GM19023 (cell line): ENCODE measurements around the gene RNASE9.
"Not testable (repeated sequence)": the region's sequence is repeated elsewhere in the genome, so short reads cannot be mapped to it uniquely, and the experiment has no call there.

ENCODE experiments used
- ATAC-seq: cut with Tn5 transposase; IDR thresholded peaks from one replicate; pipeline ENCODE4 v1.9.1; 2021; ENCODE audit warnings: mild to moderate bottlenecking, moderate library complexity; ENCODE audit not compliant: unreplicated experiment

Gene RNASE9

GRCh38 chr14:20560961-20561360 lies at the start of gene RNASE9:
Gene RNASE9 (minus strand): TSS chr14:20561047.
- ATAC-seq: no peak

GRCh38 chr14:20610002-20610765 lies 49.3 kb upstream of the RNASE9 start:
- peak; percentile 11 for ATAC-seq

- no peak for ATAC-seq
Observed at GRCh38 chr14:20609215-20610001, 48.6 kb upstream of the RNASE9 start.

GRCh38 chr14:20608383-20609110 lies 47.7 kb upstream of the RNASE9 start:
- no peak for ATAC-seq

- ATAC-seq: no peak
Observed at GRCh38 chr14:20607617-20608016, 46.8 kb upstream of the RNASE9 start.

- ATAC-seq: no peak
Observed at GRCh38 chr14:20606902-20607242, 46.0 kb upstream of the RNASE9 start.

GRCh38 chr14:20606190-20606901 lies 45.5 kb upstream of the RNASE9 start:
- no peak for ATAC-seq

GRCh38 chr14:20603813-20604690 lies 43.2 kb upstream of the RNASE9 start:
- ATAC-seq: no peak

- no peak for ATAC-seq
Observed at GRCh38 chr14:20602583-20602982, 41.7 kb upstream of the RNASE9 start.

- no peak for ATAC-seq
Observed at GRCh38 chr14:20601522-20601921, 40.7 kb upstream of the RNASE9 start.

- no peak for ATAC-seq
Observed at GRCh38 chr14:20597108-20597507, 36.3 kb upstream of the RNASE9 start.

GRCh38 chr14:20595726-20596125 lies 34.9 kb upstream of the RNASE9 start:
- not testable (repeated sequence) for ATAC-seq

GRCh38 chr14:20592574-20592973 lies 31.7 kb upstream of the RNASE9 start:
- no peak for ATAC-seq

- no peak for ATAC-seq
Observed at GRCh38 chr14:20591235-20591634, 30.4 kb upstream of the RNASE9 start, which contains the start of gene RNASE12. Gene RNASE12 (minus strand): TSS chr14:20591376. CDS start chr14:20590723, 653 bp downstream.

- no peak for ATAC-seq
Observed at GRCh38 chr14:20587489-20588154, 26.8 kb upstream of the RNASE9 start, which contains the start of gene RNASE11. Gene RNASE11 (minus strand): TSS chr14:20588001.

- ATAC-seq: no peak
Observed at GRCh38 chr14:20583908-20584307, 23.1 kb upstream of the RNASE9 start.

- ATAC-seq: no peak
Observed at GRCh38 chr14:20583142-20583541, 22.3 kb upstream of the RNASE9 start.

- ATAC-seq: no peak
Observed at GRCh38 chr14:20580242-20580641, 19.4 kb upstream of the RNASE9 start.

- ATAC-seq: no peak
Observed at GRCh38 chr14:20578784-20579502, 18.1 kb upstream of the RNASE9 start.
